ENCODE data around the gene CSNK2A3. TPM values are rescaled to one million over a fixed set of nuclear protein-coding genes. Genes with fewer than 3 reads are reported as not detected.

Gene CSNK2A3
- total RNA-seq, 2 experiments from 2014 or later = 0.63 to 0.82 TPM

GRCh38 chr11:11374358-11375148 lies 21.5 kb upstream of the CSNK2A3 start:
- Histone ChIP-seq H3K27ac (ENCODE audit: low read depth, low read length, poor library complexity, severe bottlenecking) (no peak overlapping the region), H3K4me2 (ENCODE audit: low read length) (no peak overlapping the region), H3K4me3 (ENCODE audit: low read depth, low read length, poor library complexity, severe bottlenecking) (no peak overlapping the region), H2AFZ (ENCODE audit: low read length) (no peak overlapping the region), H3K36me3 (ENCODE audit: insufficient read depth, low read length) (no peaks in the 10 kb centered on the region), H3K9me2 (ENCODE audit: insufficient read depth, low read length) (no peaks in the 10 kb centered on the region), H3K79me2 (ENCODE audit: insufficient read depth, low read depth, low read length) (no peaks in the 10 kb centered on the region), H3K9me3 (ENCODE audit: low read length) (no peaks in the 10 kb centered on the region), H3K4me1 (ENCODE audit: insufficient read depth, low read length, poor library complexity, severe bottlenecking) (no peaks in the 10 kb centered on the region), H4K20me1 (ENCODE audit: insufficient read depth, low read length) (no peaks in the 10 kb centered on the region)
- intact Hi-C loops (cut with micrococcal nuclease; ENCODE audit: unreplicated experiment) = no loop called here
- BruUV-seq (replicated peaks) = no TSS peak
- POLR2A ChIA-PET = interaction anchor here (0.6 kb wide), 1 partner anchor 839 kb away, joined by 4 read pairs; no protein-coding TSS in a partner anchor
- CTCF ChIA-PET (ENCODE audit: unreplicated experiment) = no interaction called here
- TF ChIP-seq EZH2phosphoT487 (IDR thresholded peaks at IDR 0.05; ENCODE audit: borderline replicate concordance, low read depth, low read length) = no peak
- TF ChIP-seq CTCF (conservative IDR thresholded peaks at IDR 0.05; ENCODE audit: low read length) = no peak
- no peak for DNase-seq (ENCODE audit: low spot score)

- no peak for TF ChIP-seq EZH2phosphoT487 (IDR thresholded peaks at IDR 0.05; ENCODE audit: borderline replicate concordance, low read depth, low read length)
- TF ChIP-seq CTCF (conservative IDR thresholded peaks at IDR 0.05; ENCODE audit: low read length) = no peak
- no peak overlapping the region for H3K27ac ChIP-seq (ENCODE audit: low read depth, low read length, poor library complexity, severe bottlenecking)
- no peak overlapping the region for H2AFZ ChIP-seq (ENCODE audit: low read length)
- no peak overlapping the region for H3K4me2 ChIP-seq (ENCODE audit: low read length)
- no peaks in the 10 kb centered on the region for H3K4me1 ChIP-seq (ENCODE audit: insufficient read depth, low read length, poor library complexity, severe bottlenecking)
- H3K9me2 ChIP-seq (ENCODE audit: insufficient read depth, low read length) = no peaks in the 10 kb centered on the region
- H3K9me3 ChIP-seq (ENCODE audit: low read length) = no peaks in the 10 kb centered on the region
- H3K4me3 ChIP-seq (ENCODE audit: low read depth, low read length, poor library complexity, severe bottlenecking) = no peak overlapping the region
- intact Hi-C loops (cut with micrococcal nuclease; ENCODE audit: unreplicated experiment) = no loop called here
- CTCF ChIA-PET (ENCODE audit: unreplicated experiment) = no interaction called here
- H4K20me1 ChIP-seq (ENCODE audit: insufficient read depth, low read length) = no peaks in the 10 kb centered on the region
- DNase-seq (ENCODE audit: low spot score) = no peak
- no peaks in the 10 kb centered on the region for H3K36me3 ChIP-seq (ENCODE audit: insufficient read depth, low read length)
- POLR2A ChIA-PET = no interaction called here
- BruUV-seq (replicated peaks) = no TSS peak
- H3K79me2 ChIP-seq (ENCODE audit: insufficient read depth, low read depth, low read length) = no peaks in the 10 kb centered on the region
These were observed 20.9 kb upstream of the CSNK2A3 start for GRCh38 chr11:11373934-11374333.

- no peak for DNase-seq (ENCODE audit: low spot score)
- no peaks in the 10 kb centered on the region for H3K79me2 ChIP-seq (ENCODE audit: insufficient read depth, low read depth, low read length)
- no peak overlapping the region for H2AFZ ChIP-seq (ENCODE audit: low read length)
- ChIA-PET CTCF (ENCODE audit: unreplicated experiment) (no interaction called here), POLR2A (no interaction called here)
- no peaks in the 10 kb centered on the region for H3K9me3 ChIP-seq (ENCODE audit: low read length)
- intact Hi-C loops (cut with micrococcal nuclease; ENCODE audit: unreplicated experiment) = no loop called here
- TF ChIP-seq CTCF (conservative IDR thresholded peaks at IDR 0.05; ENCODE audit: low read length) (no peak), EZH2phosphoT487 (IDR thresholded peaks at IDR 0.05; ENCODE audit: borderline replicate concordance, low read depth, low read length) (no peak)
- no peaks in the 10 kb centered on the region for H3K36me3 ChIP-seq (ENCODE audit: insufficient read depth, low read length)
- no TSS peak for BruUV-seq (replicated peaks)
- no peak overlapping the region for H3K4me2 ChIP-seq (ENCODE audit: low read length)
- H3K4me1 ChIP-seq (ENCODE audit: insufficient read depth, low read length, poor library complexity, severe bottlenecking) = no peaks in the 10 kb centered on the region
- no peak overlapping the region for H3K27ac ChIP-seq (ENCODE audit: low read depth, low read length, poor library complexity, severe bottlenecking)
- no peaks in the 10 kb centered on the region for H4K20me1 ChIP-seq (ENCODE audit: insufficient read depth, low read length)
- no peak overlapping the region for H3K4me3 ChIP-seq (ENCODE audit: low read depth, low read length, poor library complexity, severe bottlenecking)
- no peaks in the 10 kb centered on the region for H3K9me2 ChIP-seq (ENCODE audit: insufficient read depth, low read length)
These were observed 19.4 kb upstream of the CSNK2A3 start for GRCh38 chr11:11372461-11372860.
